Measurements from ENCODE around the gene KLHL17. TPM values are rescaled to one million over a fixed set of nuclear protein-coding genes. Genes with fewer than 3 reads are reported as not detected.

KLHL17 gene
- total and polyA plus RNA-seq, 9 of the 15 experiments (the other 6 are each of a cell fraction or from before 2014, with no cell fraction given), result 0.14 to 84.8 (median 13.0) TPM

- no TSS peak for BruUV-seq (replicated peaks)
- ATAC-seq (peak; percentile 57), FAIRE-seq (no peak), DNase-seq (ENCODE audit: extremely low read depth in 1 of 4, low spot score in 3 of 4) (no peak)
- peak overlapping the region; percentile 70 to 95 for H3K9ac ChIP-seq (ENCODE audit: insufficient read depth in 1 of 2, low read depth in 2 of 2, low read length in 2 of 2)
- peak overlapping the region; percentile 50 for H3K4me3 ChIP-seq
- WGBS (ENCODE audit: insufficient coverage, low coverage, missing lambda C conversion rate), result 56% methylated on average over 40 of the region's 41 CpGs
- peak overlapping the region; percentile 96 for H3K4me2 ChIP-seq (ENCODE audit: insufficient read depth, low read length)
- in situ Hi-C loops (cut with MboI) (no loop called here), intact Hi-C loops (cut with micrococcal nuclease) (no loop called here)
- H3K27me3 ChIP-seq (ENCODE audit: control insufficient read depth in 2 of 2, insufficient read depth in 2 of 2, low read length in 2 of 2), result no peaks in the 10 kb centered on the region
- ChIA-PET CTCF (ENCODE audit: low intra/inter-chr PET ratio) (no interaction called here), POLR2A (interaction anchor here (0.5 to 2.3 kb wide), 9 partner anchors 8 to 722 kb away, joined by 3 to 16 read pairs (median 4); no protein-coding TSS in a partner anchor)
- no peaks in the 10 kb centered on the region for H3K9me3 ChIP-seq (replicated peaks; ENCODE audit: control insufficient read depth, insufficient read depth, low read depth, low read length)
- no peaks in the 10 kb centered on the region for H4K20me1 ChIP-seq (replicated peaks; ENCODE audit: control insufficient read depth, insufficient read depth, low read length)
- H3K4me1 ChIP-seq (replicated peaks in 1 of 2; ENCODE audit: control insufficient read depth in 2 of 2, insufficient read depth in 2 of 2, low read length in 2 of 2), result peaks cover 12 to 37% of the 10 kb centered on the region in 2 experiments
- H3K27ac ChIP-seq (ENCODE audit: extremely low read depth, low read depth, low read length), result peak overlapping the region; percentile 83
- H2AFZ ChIP-seq (ENCODE audit: low read depth, low read length), result peak overlapping the region; percentile 96
- no peaks in the 10 kb centered on the region for H3K36me3 ChIP-seq (ENCODE audit: control insufficient read depth, insufficient read depth, low read length)
- no peaks in the 10 kb centered on the region for H3K79me2 ChIP-seq (ENCODE audit: control insufficient read depth, insufficient read depth, low read length)
- H3K9me1 ChIP-seq (ENCODE audit: control insufficient read depth, insufficient read depth, low read length), result no peaks in the 10 kb centered on the region
- TF ChIP-seq, protein P1, sequence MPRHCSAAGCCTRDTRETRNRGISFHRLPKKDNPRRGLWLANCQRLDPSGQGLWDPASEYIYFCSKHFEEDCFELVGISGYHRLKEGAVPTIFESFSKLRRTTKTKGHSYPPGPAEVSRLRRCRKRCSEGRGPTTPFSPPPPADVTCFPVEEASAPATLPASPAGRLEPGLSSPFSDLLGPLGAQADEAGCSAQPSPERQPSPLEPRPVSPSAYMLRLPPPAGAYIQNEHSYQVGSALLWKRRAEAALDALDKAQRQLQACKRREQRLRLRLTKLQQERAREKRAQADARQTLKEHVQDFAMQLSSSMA (CRISPR knock-in tag; IDR thresholded peaks at IDR 0.05), result no peak
- TF ChIP-seq, protein P2, sequence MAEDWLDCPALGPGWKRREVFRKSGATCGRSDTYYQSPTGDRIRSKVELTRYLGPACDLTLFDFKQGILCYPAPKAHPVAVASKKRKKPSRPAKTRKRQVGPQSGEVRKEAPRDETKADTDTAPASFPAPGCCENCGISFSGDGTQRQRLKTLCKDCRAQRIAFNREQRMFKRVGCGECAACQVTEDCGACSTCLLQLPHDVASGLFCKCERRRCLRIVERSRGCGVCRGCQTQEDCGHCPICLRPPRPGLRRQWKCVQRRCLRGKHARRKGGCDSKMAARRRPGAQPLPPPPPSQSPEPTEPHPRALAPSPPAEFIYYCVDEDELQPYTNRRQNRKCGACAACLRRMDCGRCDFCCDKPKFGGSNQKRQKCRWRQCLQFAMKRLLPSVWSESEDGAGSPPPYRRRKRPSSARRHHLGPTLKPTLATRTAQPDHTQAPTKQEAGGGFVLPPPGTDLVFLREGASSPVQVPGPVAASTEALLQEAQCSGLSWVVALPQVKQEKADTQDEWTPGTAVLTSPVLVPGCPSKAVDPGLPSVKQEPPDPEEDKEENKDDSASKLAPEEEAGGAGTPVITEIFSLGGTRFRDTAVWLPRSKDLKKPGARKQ (CRISPR knock-in tag; IDR thresholded peaks at IDR 0.05), result peak; percentile 43; the same call in 1 of the 2 replicates
- no peak for TF ChIP-seq ZFP91 (CRISPR knock-in tag; IDR thresholded peaks at IDR 0.05)
- no peak; the same call in 1 of the 2 replicates for TF ChIP-seq ZBTB7A (IDR thresholded peaks at IDR 0.05; ENCODE audit: borderline replicate concordance, control insufficient read depth, low read depth, low read length)
- TF ChIP-seq ZNF57 (CRISPR knock-in tag; IDR thresholded peaks at IDR 0.05), result peak; percentile 64; the same call in 1 of the 2 replicates
- no peak for TF ChIP-seq CTCF (IDR thresholded peaks at IDR 0.05 in 2 of 3, conservative IDR thresholded peaks at IDR 0.05 in 1 of 3; ENCODE audit: insufficient read depth in 2 of 3, low read depth in 1 of 3, low read length in 3 of 3)
- peak; percentile 54 for TF ChIP-seq ZNF263 (CRISPR knock-in tag; IDR thresholded peaks at IDR 0.05; ENCODE audit: borderline replicate concordance)
- no peak; a peak in 1 of 4 replicates for TF ChIP-seq SIN3A (IDR thresholded peaks at IDR 0.05; ENCODE audit: borderline replicate concordance in 2 of 2, control insufficient read depth in 1 of 2, low read depth in 2 of 2, low read length in 2 of 2)
- peak; percentile 51; the same call in 1 of the 2 replicates for TF ChIP-seq ZNF316 (IDR thresholded peaks at IDR 0.05)
- TF ChIP-seq ATF1 (CRISPR knock-in tag; IDR thresholded peaks at IDR 0.05), result 0 out of 2 replicates have a peak, but pooled peaks have one; percentile 1
- no peak for TF ChIP-seq ATF1 (tag; IDR thresholded peaks at IDR 0.05)
- no peak for TF ChIP-seq NRF1 (conservative IDR thresholded peaks at IDR 0.05 in 1 of 2, IDR thresholded peaks at IDR 0.05 in 1 of 2)
- peak in 1 of 2 experiments; percentile 2 for TF ChIP-seq E2F6 (IDR thresholded peaks at IDR 0.05; ENCODE audit: borderline replicate concordance in 1 of 2, extremely low read depth in 1 of 2, insufficient read depth in 1 of 2, insufficient read length in 1 of 2, low read depth in 1 of 2, low read length in 1 of 2, poor library complexity in 1 of 2, severe bottlenecking in 1 of 2)
Measured at GRCh38 chr1:1013922-1014648, 53.7 kb downstream of the KLHL17 start.
